GM03348 (cell line): ENCODE data around the gene KCNJ10.

Experiments used
- DNase-seq: peaks from one replicate; pipeline ENCODE4 v3.0.0; 2012; ENCODE audit warnings: low spot score

Gene KCNJ10

DNA sequence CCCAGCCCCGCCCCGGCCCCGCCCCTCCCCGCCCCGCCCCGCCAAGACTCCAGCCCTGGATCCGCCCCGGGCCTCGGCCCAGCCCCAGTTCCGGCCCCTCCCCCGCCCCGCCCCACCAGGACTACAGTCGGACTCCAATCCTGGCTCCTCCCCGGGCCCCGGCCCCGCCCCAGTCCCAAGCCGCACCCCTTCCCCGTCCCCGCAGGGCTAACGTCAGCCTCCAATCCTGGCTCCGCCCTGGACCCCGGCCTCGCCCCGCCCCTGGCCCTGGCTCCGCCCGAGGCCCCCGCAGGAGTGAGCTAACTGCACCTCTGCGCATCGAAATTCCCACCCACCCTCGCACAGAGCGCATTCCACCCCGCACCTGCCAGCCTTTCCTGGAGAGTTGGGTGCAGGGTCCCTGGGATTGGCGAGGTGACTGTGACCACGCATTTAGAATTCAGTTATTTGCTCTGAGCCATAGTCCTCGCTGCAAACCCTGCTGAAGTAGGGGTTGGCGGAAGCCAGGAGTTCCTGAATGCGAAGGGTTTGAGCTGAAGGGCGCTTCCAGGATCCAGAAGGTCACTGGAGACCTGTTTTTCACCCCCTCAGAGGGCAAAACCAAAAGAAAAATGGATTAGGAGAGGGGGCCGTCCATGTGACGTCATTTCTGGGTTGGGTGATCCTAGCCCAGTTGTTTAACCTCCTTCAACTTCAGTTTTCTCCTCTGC is 29.0 kb upstream of the KCNJ10 start:
- DNase-seq = peak; percentile 100

DNA sequence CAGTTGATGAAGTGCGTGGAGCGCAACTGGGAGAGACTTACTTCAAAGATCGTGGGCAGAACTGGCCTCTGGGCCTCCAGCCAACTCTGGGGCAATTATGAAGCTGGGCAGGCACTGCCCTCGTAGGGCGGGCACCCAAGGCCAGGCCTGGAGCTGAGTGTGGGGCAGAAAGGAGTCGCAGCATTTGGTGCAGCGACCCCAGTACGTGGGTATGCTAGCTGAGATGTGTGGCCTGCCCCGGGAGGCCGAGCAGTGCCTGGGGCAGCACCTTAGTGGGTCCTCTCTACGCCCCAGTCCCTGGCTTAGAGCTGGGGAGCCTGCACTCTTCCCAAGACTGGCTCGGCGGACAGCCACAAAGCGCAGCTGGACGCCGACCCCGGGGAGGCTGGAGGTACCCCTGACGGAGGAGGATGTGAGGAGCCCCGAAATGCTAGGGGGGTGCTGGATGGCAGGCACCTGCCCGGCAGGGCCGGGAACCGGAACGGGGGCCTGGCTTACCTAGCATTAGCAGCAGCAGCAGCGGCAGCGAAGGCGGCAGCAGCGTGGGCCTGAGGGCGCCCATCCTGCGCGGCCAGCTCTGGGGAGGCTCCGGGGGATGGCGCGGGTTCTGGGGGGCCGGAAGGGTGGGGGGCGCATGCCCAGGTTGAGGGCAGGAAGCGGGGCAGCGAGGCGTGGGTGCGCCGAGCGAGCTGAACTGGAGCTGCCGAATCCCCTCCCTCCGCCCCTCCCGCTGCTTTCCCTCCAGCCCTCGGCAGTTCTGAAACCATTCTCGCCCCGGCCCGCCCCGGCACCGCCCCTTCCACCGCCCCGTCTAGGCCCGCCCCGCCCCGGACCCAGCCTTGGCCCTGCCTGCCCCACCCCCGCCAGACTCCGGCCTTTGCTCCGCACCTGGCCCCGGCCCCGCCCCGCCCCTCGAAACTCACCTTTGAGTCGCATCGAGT is 28.2 kb upstream of the KCNJ10 start, which contains the start of gene IGSF8:
Gene IGSF8 (minus strand): TSS at position 709 of the 941 bp plus-strand sequence. CDS start 147 bp downstream, at position 562.
- peak; percentile 95 for DNase-seq

DNA sequence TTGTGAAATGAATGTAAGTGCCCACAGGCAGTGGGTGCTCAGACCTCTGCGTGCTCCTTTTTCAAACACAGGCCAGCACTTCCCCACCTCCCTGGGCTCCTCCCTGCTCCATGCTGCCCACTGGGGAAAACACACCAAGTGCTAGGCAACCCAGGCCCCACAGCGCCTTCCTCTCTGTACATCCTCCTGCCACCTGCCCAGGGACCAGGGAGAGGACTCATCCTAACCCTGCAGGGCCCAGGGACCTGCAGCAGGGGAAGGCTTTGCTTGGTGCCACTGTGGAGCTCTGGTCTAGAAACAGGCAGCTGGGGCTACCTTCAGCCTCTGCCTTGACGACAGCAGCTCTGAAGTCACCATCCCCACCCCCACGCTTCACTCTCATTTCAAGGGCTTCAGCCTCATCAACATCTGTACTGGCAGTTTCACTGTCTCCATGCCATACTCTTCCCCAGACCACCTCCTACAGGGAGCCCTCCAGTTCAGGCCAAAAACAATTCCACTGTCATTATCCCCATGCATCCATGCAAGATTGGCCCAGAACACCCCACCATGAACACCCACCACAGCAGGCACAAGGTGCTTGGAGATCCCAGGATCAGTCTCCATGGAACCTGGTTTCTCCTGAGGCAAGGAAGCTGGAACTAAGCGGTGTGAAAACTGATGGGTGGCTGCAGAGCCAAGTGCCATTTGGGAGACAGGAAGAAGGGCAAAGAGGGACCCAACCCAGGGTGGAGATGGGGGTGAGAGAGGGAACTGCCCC is 27.4 kb upstream of the KCNJ10 start:
- DNase-seq = no peak

DNA sequence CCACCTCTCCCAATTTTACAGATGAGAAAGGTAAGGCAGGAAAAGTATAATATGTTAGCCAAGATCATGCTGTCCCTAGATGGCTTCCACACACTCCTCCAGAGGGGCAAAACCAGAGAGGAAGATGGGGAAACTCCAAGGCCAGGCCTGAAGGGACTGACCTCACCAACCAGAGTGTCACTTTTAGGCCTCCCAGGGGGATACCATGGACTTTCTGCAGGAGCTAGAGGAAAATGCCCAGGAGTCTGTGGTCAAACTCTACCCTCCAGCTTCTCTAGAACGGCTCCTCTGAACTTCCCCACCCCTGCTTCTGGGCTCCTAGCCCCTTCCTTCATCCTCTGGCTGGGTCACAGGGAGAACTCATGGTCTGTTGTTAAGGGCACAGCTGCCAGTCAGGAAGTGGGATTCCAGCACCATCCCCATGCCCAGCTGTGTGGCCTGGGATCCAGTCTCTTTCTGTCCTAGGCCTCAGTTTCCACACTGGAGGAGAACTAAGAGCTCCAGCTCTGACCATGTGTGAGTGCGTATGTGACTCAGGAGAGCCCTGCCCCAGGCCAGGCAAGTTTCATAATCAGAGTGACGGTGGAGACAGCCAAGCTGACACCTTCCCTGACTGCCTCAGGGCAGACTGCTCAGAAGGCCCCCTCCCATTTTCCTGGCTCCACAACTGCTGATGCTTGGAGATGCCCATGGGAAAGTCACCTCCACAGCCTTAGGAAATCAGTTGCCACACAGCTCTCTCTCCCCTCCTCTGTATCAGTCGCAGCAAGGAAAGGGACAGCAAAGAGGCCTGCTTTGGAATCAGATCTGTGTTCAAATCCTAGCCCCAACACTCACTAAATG is 26.5 kb upstream of the KCNJ10 start:
- DNase-seq = peak; percentile 29

DNA sequence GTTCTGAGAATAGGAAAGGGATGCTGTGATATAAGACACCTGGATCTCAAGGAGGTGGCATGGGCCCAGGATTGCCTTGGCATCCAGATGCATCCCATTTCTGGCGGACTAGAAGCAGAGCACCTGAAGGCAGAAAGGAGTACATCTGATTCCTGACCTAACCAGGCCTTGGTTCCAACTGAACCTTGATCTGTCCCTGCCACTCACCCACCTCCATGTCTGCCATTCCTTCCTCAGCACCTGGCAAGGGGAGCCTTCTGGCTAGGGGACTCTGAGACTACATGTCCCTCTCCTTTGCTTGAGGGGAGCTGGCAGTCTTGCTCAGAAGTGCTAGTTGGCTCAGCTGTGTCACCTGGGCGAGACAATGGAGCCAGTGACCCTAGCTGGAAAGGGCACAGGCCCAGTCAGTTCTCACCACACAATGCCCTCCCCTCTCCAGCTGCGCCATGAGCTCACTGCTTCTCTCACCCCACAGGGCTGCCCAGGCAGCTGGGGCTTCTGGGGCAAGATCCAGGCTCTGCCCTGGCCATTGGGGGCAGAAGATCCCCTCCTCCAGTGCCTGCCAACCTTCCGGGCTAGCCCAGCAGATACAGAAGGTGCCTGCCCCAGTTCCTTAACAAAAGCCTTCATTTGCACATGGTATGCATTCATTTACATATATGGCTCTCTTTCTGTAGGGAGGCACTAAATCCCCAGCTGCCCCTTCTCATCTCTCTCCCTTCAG is 25.6 kb upstream of the KCNJ10 start:
- no peak for DNase-seq

DNA sequence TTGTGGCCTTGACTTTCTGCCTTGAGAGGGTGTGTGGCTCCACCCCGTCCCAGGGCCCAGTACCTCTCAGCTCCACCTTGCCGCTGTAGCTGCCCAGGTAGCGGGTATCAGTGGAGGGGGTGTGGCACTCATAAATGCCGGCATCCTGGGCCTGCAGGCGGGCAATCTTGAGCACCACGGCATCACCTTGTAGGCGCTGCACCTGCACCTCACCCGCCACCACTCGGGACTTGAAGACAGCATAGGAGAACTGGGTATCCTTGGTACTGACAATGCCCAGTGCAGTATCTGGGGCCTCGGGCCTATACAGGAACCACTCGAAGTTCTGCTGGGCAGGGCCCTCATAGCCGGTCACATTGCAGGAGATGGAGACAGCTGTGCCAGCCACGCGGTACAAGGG is 24.8 kb upstream of the KCNJ10 start:
- no peak for DNase-seq

DNA sequence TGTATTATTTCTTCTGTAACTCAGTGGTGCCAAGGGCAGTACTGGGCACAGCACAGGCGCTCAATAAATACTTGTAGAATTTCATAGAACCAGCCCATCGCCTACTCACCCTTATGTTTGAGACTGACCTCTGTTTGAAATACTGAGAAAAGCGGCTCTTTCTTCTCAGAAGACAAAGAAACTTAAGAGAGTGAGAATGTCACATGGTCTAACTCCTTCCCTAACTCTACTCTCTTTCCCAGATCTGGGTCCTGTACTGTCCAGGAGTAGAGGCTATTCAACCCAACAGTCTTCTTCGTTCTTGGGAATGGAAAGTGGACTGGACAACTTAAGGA is 24.3 kb upstream of the KCNJ10 start:
- no peak for DNase-seq

DNA sequence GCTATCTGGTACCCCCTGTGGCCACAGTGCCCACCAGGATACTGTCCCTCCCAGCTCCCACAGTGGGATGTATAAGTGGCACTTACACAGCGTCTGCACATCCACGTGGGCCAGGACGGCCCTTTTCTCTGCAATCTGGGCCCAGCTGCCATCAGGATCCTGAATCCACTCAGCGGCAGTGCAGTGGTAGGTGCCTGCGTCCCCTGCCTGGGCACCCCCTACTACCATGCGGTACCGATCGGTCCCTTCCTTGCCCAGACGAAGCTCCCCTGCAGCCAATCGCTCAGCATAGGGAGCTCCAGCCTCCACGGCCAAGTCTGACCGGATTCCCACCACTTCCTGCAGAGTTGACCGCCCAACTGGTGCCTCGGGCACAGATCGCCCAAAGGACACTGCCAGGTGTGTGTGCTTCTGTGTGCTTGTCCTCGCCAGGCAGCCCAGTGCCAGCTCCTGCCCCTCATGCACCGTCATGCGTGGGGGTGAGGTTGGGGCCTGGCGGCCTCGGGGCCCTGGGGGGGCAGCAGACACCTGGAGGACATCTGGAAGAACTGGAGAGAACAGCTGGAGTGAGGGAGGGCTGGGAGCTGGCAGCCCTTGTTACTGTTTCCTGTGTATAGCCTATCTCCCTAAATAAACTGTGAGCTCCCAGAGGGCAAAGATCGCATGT is 23.8 kb upstream of the KCNJ10 start:
- DNase-seq = no peak

DNA sequence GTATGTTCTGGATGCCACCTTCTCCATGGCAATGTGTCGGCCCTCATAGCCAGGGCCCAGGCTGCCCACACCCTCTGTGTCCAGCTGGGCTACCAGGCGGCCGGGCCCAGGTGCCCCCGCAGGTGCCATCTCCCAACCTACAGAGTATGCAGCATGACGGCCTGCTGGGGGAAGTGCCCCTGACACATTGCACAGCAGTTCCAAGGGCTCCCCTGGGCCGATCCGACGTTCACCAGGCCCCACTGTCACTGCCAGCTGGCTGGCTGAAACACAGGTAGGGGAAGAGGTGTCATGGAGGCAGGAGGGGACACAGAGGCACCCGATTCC is 23.1 kb upstream of the KCNJ10 start:
- no peak for DNase-seq

DNA sequence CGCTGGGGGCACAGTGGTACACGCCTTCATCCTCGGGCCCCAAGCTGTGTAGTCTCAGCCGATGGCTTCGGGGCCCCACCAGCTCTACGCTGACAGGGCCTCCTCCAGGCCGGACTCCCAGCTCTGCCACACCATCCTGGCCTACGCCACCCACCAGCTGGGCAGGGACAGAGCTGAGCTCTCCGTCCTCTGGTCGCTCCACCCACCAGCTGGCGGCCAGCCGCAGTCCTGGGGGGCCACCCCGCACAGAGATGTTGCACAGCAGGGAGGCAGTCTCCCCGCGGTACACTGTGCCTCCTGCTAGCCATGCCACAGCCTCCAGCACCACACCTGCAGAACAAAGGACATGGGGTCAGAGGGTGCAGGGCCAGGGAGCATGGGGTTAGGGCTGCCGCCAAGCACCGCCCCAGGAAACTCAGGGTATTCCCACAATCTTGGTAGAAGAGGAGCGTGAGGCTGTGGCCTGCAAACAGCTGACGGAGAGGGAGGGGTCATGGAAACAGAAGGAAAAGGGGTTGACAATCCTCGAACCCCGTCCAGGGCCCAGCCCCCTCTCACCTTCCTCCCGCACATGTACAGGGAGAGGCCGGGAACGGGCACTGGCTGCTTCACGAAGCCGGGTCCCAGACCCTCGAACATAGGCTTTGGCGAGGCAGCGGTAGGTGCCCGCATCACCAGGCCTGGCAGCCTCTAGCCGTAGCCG is 22.6 kb upstream of the KCNJ10 start:
- DNase-seq = no peak

DNA sequence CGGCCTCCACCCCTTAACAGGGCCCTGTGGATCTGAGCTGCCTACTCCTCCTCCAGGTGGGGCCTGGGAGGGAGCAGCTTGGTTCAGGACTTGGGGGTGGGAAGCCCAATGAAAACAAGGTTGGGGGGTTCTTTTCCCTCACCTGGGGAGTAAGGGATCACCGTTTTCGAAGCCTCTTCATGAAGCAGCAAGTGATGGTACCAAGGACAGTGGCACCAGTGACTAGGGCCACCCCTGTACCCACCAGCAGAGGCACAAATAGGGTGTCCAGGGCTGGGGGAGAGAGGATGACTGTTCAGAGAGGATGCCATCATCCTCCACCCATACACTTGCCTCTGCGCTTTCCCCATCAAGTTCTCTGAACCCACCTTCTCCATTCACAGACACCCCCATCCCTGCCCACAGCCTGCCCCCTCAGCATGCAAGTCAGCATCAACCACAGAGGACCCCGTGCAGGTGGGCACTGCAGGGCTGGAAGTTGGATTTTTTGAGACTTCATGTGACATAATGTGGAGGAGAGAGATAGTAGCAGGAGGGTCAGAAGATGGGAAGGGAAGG is 21.8 kb upstream of the KCNJ10 start:
- no peak for DNase-seq

DNA sequence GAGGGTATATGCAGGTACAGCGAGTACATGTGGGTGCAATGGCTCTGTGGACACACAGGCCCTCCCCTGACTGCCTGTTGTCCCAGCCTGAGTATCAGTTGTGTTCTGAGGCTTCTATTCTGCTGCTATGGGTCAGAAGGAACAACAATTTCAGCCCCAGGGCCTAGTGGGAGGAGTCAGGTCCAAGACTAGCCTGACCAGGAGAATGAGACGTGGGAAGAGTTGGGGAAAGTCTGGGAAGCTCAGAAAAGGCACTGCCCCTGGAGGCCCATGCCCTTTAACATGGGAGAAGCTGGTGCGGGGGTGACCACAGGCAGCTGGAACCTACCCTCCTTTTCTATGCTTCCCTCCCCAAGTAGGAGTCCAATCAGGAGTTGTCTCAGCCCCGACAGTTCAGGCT is 20.8 kb upstream of the KCNJ10 start:
- no peak for DNase-seq

DNA sequence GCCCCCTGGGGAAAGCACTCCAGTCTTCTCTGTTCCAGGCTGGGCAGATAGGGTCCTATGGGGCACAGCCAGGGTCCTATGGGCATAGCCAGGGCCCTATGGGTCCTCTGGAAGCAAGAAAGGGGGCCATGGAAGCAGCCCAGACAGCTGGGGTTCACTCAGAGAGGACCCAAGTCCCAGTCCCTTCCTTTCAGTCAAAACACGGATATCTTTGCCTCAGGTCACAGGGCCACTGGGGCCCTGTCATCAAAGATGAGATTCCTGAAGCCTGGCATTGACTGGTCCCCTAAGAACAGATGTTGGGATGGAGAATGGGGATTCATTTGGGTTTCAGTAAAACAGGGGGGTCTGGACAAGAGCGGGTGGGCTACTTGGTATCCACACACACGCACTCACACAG is 19.9 kb upstream of the KCNJ10 start:
- DNase-seq = no peak

DNA sequence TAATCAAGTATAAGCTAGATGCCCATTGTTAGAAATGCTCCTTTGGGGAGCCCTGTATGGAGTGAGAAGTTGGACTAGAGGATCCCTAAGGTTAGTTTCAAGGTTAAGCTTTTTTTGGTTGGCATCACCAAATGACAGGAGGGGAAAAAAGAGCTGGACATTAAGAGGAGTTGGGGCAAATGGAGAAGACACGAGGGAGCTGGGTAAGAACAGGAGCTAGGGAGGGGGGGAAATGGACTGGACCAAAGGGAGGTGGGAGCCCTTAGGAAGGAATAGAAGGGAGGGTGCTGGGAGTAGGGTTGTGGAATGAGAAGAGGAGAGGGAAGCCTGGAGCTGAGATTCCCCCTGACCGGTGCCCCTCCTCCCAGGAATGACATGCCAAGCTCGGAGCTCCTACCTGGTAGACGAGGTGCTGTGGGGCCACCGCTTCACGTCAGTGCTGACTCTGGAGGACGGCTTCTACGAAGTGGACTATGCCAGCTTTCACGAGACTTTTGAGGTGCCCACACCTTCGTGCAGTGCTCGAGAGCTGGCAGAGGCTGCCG is 17.2 kb upstream of the KCNJ10 start:
- DNase-seq = no peak

DNA sequence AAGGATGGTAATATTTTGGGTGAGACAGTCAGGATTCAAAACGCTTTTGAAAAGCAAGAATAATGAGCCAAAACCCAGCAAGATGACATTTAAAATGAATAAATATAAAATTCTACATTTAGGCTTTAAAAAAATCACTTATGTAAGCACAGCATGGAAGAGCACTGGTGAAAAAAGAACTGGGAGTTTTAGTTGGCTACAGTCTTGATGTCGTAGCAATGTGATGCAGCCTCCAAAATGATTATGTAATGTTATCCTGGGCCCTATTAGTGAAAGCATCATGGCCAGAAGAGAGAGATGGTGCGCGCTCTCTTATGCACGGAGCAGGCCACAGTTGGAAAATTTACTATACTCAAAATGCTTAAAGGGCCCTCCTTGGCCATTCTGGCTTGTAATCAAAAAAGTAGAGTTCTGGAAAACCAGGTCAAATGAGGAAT is 16.5 kb upstream of the KCNJ10 start:
- no peak for DNase-seq

DNA sequence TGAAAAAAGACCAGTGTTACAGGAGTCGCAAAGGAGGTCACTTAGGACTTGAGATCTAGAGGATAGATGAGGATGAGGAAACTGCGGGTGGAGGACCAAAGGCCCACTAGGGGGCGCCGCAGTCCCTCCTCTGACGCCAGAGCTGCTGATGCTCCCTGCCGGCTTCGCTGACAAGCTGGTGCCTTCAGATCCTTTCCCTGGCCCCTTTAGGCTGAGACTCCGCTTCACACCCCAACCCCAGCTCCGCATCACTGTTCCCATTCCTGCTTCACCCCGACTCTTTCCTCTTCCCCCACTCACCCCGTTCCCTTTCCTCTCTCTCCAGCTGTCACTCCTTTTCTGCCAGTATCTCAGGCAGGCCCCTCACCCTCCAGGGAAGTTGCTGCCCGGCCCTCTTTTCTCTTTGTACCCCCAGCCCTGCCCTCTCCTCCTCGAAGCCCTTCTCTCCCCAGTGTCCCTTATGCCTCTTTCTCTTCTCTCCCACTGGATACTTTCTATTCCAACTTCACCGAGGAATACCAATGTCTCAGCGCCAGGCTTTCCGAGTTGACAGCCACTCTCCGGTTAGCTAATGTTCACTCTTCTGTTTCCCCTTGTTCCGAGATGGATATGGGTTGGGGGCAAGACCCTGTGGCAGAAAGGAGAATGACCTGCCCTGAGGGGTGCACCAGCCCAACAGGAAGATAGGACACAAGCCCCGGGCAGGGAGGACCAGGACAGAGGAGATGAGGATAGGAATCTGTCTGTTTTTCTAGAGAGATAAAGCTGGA is 15.9 kb upstream of the KCNJ10 start:
- peak; percentile 91 for DNase-seq

DNA sequence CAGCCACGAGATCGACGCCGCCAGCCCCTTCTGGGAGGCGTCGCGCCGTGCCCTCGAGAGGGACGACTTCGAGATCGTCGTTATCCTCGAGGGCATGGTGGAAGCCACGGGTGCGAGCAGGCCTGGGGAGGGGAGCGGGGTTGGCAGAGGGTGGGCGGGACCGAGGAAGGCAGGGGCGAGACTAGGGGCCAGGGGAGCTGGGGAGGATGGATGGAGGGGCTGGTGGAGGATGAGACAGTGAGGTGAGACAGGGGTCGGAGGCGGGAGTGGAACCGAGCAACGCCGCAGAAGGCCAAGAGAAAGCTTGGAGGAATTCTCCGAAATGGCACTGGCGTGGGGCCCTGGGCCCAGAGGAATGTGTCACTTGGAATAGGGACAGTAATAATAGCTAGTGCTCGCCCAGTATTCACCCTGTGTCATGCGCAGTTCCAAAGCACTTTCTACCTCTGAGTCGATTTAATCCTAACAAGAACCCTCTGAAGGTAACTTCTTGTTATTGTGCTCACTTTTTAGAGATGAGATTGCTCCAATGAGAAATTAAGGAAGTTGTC is 14.9 kb upstream of the KCNJ10 start:
- DNase-seq = no peak
